T-helper 1 cell treated with Interleukin-12 subunit alpha and Interleukin-12 subunit beta and Interleukin-4 antibody, amounts not matched to agents 30 μg/mL and 1 μg/mL, for 36 hours (primary cell): Measurements from ENCODE around the gene GABRD.

Experiments used
- H3K27ac Mint-ChIP-seq: one replicate; pipeline ENCODE4 v1.8.0; 2021; ENCODE audit warnings: mild to moderate bottlenecking, mixed read lengths
- H3K27me3 Mint-ChIP-seq: one replicate; pipeline ENCODE4 v1.8.0; 2021; ENCODE audit warnings: low read depth, mixed read lengths
- H3K36me3 Mint-ChIP-seq: one replicate; pipeline ENCODE4 v1.8.0; 2021; ENCODE audit warnings: low read depth, mixed read lengths
- H3K4me1 Mint-ChIP-seq: one replicate; pipeline ENCODE4 v1.8.0; 2021; ENCODE audit warnings: low read depth, mixed read lengths
- H3K4me3 Mint-ChIP-seq: one replicate; pipeline ENCODE4 v1.8.0; 2021; ENCODE audit warnings: mild to moderate bottlenecking, moderate library complexity, mixed read lengths
- H3K9me3 Mint-ChIP-seq: one replicate; pipeline ENCODE4 v1.8.0; 2021; ENCODE audit warnings: mixed read lengths

Gene GABRD

GRCh38 chr1:2032737-2033136 lies 13.6 kb downstream of the GABRD start:
- no peak overlapping the region for H3K27ac Mint-ChIP-seq
- no peak overlapping the region for H3K4me3 Mint-ChIP-seq
- no peaks in the 10 kb centered on the region for H3K27me3 Mint-ChIP-seq
- no peaks in the 10 kb centered on the region for H3K4me1 Mint-ChIP-seq
- no peaks in the 10 kb centered on the region for H3K9me3 Mint-ChIP-seq
- H3K36me3 Mint-ChIP-seq: no peaks in the 10 kb centered on the region

- Mint-ChIP-seq H3K4me1 (no peaks in the 10 kb centered on the region), H3K36me3 (no peaks in the 10 kb centered on the region), H3K9me3 (no peaks in the 10 kb centered on the region), H3K4me3 (no peak overlapping the region), H3K27ac (no peak overlapping the region), H3K27me3 (no peaks in the 10 kb centered on the region)
Observed at GRCh38 chr1:2033165-2033564, 14.0 kb downstream of the GABRD start.

- H3K4me3 Mint-ChIP-seq: no peak overlapping the region
- H3K4me1 Mint-ChIP-seq: no peaks in the 10 kb centered on the region
- no peaks in the 10 kb centered on the region for H3K36me3 Mint-ChIP-seq
- no peak overlapping the region for H3K27ac Mint-ChIP-seq
- H3K27me3 Mint-ChIP-seq: no peaks in the 10 kb centered on the region
- no peaks in the 10 kb centered on the region for H3K9me3 Mint-ChIP-seq
Observed at GRCh38 chr1:2036287-2036686, 17.1 kb downstream of the GABRD start.

- H3K9me3 Mint-ChIP-seq: no peaks in the 10 kb centered on the region
- no peak overlapping the region for H3K27ac Mint-ChIP-seq
- no peaks in the 10 kb centered on the region for H3K36me3 Mint-ChIP-seq
- no peaks in the 10 kb centered on the region for H3K4me1 Mint-ChIP-seq
- H3K27me3 Mint-ChIP-seq: no peaks in the 10 kb centered on the region
- H3K4me3 Mint-ChIP-seq: no peak overlapping the region
Observed at GRCh38 chr1:2037314-2037979, 18.3 kb downstream of the GABRD start.

- Mint-ChIP-seq H3K27ac (no peak overlapping the region), H3K4me3 (no peak overlapping the region), H3K36me3 (no peaks in the 10 kb centered on the region), H3K27me3 (no peaks in the 10 kb centered on the region), H3K4me1 (no peaks in the 10 kb centered on the region), H3K9me3 (no peaks in the 10 kb centered on the region)
Observed at GRCh38 chr1:2038229-2038628, 19.1 kb downstream of the GABRD start.

GRCh38 chr1:2039251-2039650 lies 20.1 kb downstream of the GABRD start:
- H3K36me3 Mint-ChIP-seq: no peaks in the 10 kb centered on the region
- H3K4me3 Mint-ChIP-seq: no peak overlapping the region
- H3K27me3 Mint-ChIP-seq: peaks cover 6% of the 10 kb centered on the region
- H3K9me3 Mint-ChIP-seq: no peaks in the 10 kb centered on the region
- H3K4me1 Mint-ChIP-seq: peaks cover 2% of the 10 kb centered on the region
- no peak overlapping the region for H3K27ac Mint-ChIP-seq

GRCh38 chr1:2041305-2041704 lies 22.2 kb downstream of the GABRD start:
- Mint-ChIP-seq H3K27ac (no peak overlapping the region), H3K27me3 (peaks cover 16% of the 10 kb centered on the region), H3K4me1 (peaks cover 2% of the 10 kb centered on the region), H3K36me3 (no peaks in the 10 kb centered on the region), H3K9me3 (no peaks in the 10 kb centered on the region), H3K4me3 (no peak overlapping the region)

GRCh38 chr1:2041887-2042286 lies 22.7 kb downstream of the GABRD start:
- H3K4me1 Mint-ChIP-seq: peaks cover 2% of the 10 kb centered on the region
- no peaks in the 10 kb centered on the region for H3K9me3 Mint-ChIP-seq
- H3K27ac Mint-ChIP-seq: no peak overlapping the region
- H3K4me3 Mint-ChIP-seq: no peak overlapping the region
- peaks cover 20% of the 10 kb centered on the region for H3K27me3 Mint-ChIP-seq
- no peaks in the 10 kb centered on the region for H3K36me3 Mint-ChIP-seq

GRCh38 chr1:2042830-2043773 lies 24.0 kb downstream of the GABRD start:
- Mint-ChIP-seq H3K36me3 (no peaks in the 10 kb centered on the region), H3K27ac (no peak overlapping the region), H3K27me3 (peaks cover 24% of the 10 kb centered on the region), H3K9me3 (no peaks in the 10 kb centered on the region), H3K4me1 (peaks cover 2% of the 10 kb centered on the region), H3K4me3 (no peak overlapping the region)

- H3K27ac Mint-ChIP-seq: peak overlapping the region; percentile 0
- peaks cover under 1% of the 10 kb centered on the region for H3K36me3 Mint-ChIP-seq
- peaks cover 6% of the 10 kb centered on the region for H3K4me1 Mint-ChIP-seq
- peaks cover 32% of the 10 kb centered on the region for H3K27me3 Mint-ChIP-seq
- no peak overlapping the region for H3K4me3 Mint-ChIP-seq
- no peaks in the 10 kb centered on the region for H3K9me3 Mint-ChIP-seq
Observed at GRCh38 chr1:2043886-2044285, 24.7 kb downstream of the GABRD start.

- H3K4me3 Mint-ChIP-seq: no peak overlapping the region
- peaks cover 2% of the 10 kb centered on the region for H3K36me3 Mint-ChIP-seq
- H3K9me3 Mint-ChIP-seq: no peaks in the 10 kb centered on the region
- peaks cover 12% of the 10 kb centered on the region for H3K4me1 Mint-ChIP-seq
- H3K27me3 Mint-ChIP-seq: peaks cover 41% of the 10 kb centered on the region
- H3K27ac Mint-ChIP-seq: no peak overlapping the region
Observed at GRCh38 chr1:2044510-2045319, 25.6 kb downstream of the GABRD start.

GRCh38 chr1:2045468-2046173 lies 26.5 kb downstream of the GABRD start:
- Mint-ChIP-seq H3K27me3 (peaks cover 42% of the 10 kb centered on the region), H3K9me3 (no peaks in the 10 kb centered on the region), H3K27ac (no peak overlapping the region), H3K4me3 (peak overlapping the region; percentile 17), H3K4me1 (peaks cover 12% of the 10 kb centered on the region), H3K36me3 (peaks cover 2% of the 10 kb centered on the region)

- peaks cover 42% of the 10 kb centered on the region for H3K27me3 Mint-ChIP-seq
- H3K36me3 Mint-ChIP-seq: peaks cover 2% of the 10 kb centered on the region
- no peaks in the 10 kb centered on the region for H3K9me3 Mint-ChIP-seq
- H3K4me1 Mint-ChIP-seq: peaks cover 12% of the 10 kb centered on the region
- H3K27ac Mint-ChIP-seq: no peak overlapping the region
- H3K4me3 Mint-ChIP-seq: no peak overlapping the region
Observed at GRCh38 chr1:2046174-2046917, 27.2 kb downstream of the GABRD start.
